ENCODE data around the gene HSF4. TPM values are rescaled to one million over a fixed set of nuclear protein-coding genes. Genes with fewer than 3 reads are reported as not detected.

HSF4 gene
- total RNA-seq, 4 donors from 2014 or later = 56.5 to 351 (median 102) TPM

GRCh38 chr16:67170168-67170948 lies 5.8 kb downstream of the HSF4 start, which contains the start of gene NOL3:
Gene NOL3 (plus strand): TSS chr16:67170538.
- peak in 1 of 2 donors; percentile 90 for DNase-seq (ENCODE audit: low spot score in 2 of 2)
- Histone ChIP-seq H3K27ac (peak within 1 kb of the TSS; percentile 94), H3K4me1 (peaks cover 73% of the 10 kb centered on the region), H3K27me3 (no peaks in the 10 kb centered on the region), H3K9me3 (no peaks in the 10 kb centered on the region), H3K36me3 (peaks cover 15% of the 10 kb centered on the region), H3K4me3 (peak within 1 kb of the TSS; percentile 56)
- TF ChIP-seq EP300 (IDR thresholded peaks at IDR 0.05) (no peak), CTCF (IDR thresholded peaks at IDR 0.05) (no peak), POLR2AphosphoS5 (IDR thresholded peaks at IDR 0.05) (no peak), POLR2A (IDR thresholded peaks at IDR 0.05) (no peak)
- WGBS = 0% methylated on average over 6 of the region's 50 CpGs

GRCh38 chr16:67170949-67171649 lies 6.6 kb downstream of the HSF4 start:
- 30% methylated on average over 14 of the region's 14 CpGs for WGBS
- peaks cover 66% of the 10 kb centered on the region for H3K4me1 ChIP-seq

GRCh38 chr16:67173323-67173722 lies 8.8 kb downstream of the HSF4 start:
- Histone ChIP-seq H3K4me1 (peaks cover 76% of the 10 kb centered on the region), H3K27me3 (no peaks in the 10 kb centered on the region), H3K27ac (peak overlapping the region; percentile 91), H3K4me3 (peak overlapping the region; percentile 60), H3K9me3 (no peaks in the 10 kb centered on the region), H3K36me3 (no peaks in the 10 kb centered on the region)
- no peak for DNase-seq (ENCODE audit: low spot score in 2 of 2)
- TF ChIP-seq POLR2A (IDR thresholded peaks at IDR 0.05) (no peak), POLR2AphosphoS5 (IDR thresholded peaks at IDR 0.05) (no peak), CTCF (IDR thresholded peaks at IDR 0.05) (no peak)
- WGBS = 94% methylated on average over 1 of the region's 1 CpG

More at GRCh38 chr16:67170949-67171649, 6.6 kb downstream of the HSF4 start:
- no peak for DNase-seq (ENCODE audit: low spot score in 2 of 2)
- Histone ChIP-seq H3K27ac (peak overlapping the region; percentile 94), H3K36me3 (peaks cover 15% of the 10 kb centered on the region), H3K9me3 (no peaks in the 10 kb centered on the region), H3K4me3 (peak overlapping the region; percentile 56), H3K27me3 (no peaks in the 10 kb centered on the region)
- TF ChIP-seq POLR2AphosphoS5 (IDR thresholded peaks at IDR 0.05) (no peak), EP300 (IDR thresholded peaks at IDR 0.05) (no peak), CTCF (IDR thresholded peaks at IDR 0.05) (no peak), POLR2A (IDR thresholded peaks at IDR 0.05) (no peak)

GRCh38 chr16:67173808-67174705 lies 9.5 kb downstream of the HSF4 start:
- peak in 1 of 2 donors; percentile 91 for DNase-seq (ENCODE audit: low spot score in 2 of 2)
- Histone ChIP-seq H3K36me3 (no peaks in the 10 kb centered on the region), H3K9me3 (no peaks in the 10 kb centered on the region), H3K4me1 (peaks cover 79% of the 10 kb centered on the region), H3K27me3 (no peaks in the 10 kb centered on the region), H3K4me3 (peak overlapping the region; percentile 60), H3K27ac (peak overlapping the region; percentile 91)
- no peak for TF ChIP-seq POLR2A (IDR thresholded peaks at IDR 0.05)
- peak in 2 of 3 donors; percentile 25 to 50 for TF ChIP-seq POLR2AphosphoS5 (IDR thresholded peaks at IDR 0.05)
- peak; percentile 4 to 48 for TF ChIP-seq CTCF (IDR thresholded peaks at IDR 0.05)
- TF ChIP-seq EP300 (IDR thresholded peaks at IDR 0.05) = peak; percentile 19
- 2% methylated on average over 42 of the region's 71 CpGs for WGBS
